NB4 (cell line): ENCODE measurements around the gene HLA-B.

Experiments used
- DNase-seq: peaks from one replicate; pipeline ENCODE4 v3.0.0; 2010; ENCODE audit warnings: low read depth
- H3K4me3 ChIP-seq: one replicate; pipeline ENCODE4 v1.5.1; 2011; ENCODE audit warnings: mild to moderate bottlenecking, low read depth, low read length, moderate library complexity
- MAX ChIP-seq: IDR thresholded peaks from 2 replicates; pipeline ENCODE4 v1.6.1; 2011; ENCODE audit warnings: low read depth, low read length
- MYC ChIP-seq: IDR thresholded peaks from 2 replicates; pipeline ENCODE4 v1.6.1; 2011; ENCODE audit warnings: low read depth, low read length
- POLR2A ChIP-seq: IDR thresholded peaks from 2 replicates; pipeline ENCODE4 v1.6.1; 2011; ENCODE audit warnings: mild to moderate bottlenecking; ENCODE audit not compliant: insufficient read length; ENCODE audit errors: extremely low read depth
- TF ChIP-seq, protein P1 (sequence below): IDR thresholded peaks from one replicate; pipeline ENCODE4 v1.5.1; 2012; ENCODE audit warnings: low read depth, low read length

The HLA-B gene

GRCh38 chr6:31362751-31363150 lies 5.8 kb upstream of the HLA-B start:
- no peak for DNase-seq

DNA sequence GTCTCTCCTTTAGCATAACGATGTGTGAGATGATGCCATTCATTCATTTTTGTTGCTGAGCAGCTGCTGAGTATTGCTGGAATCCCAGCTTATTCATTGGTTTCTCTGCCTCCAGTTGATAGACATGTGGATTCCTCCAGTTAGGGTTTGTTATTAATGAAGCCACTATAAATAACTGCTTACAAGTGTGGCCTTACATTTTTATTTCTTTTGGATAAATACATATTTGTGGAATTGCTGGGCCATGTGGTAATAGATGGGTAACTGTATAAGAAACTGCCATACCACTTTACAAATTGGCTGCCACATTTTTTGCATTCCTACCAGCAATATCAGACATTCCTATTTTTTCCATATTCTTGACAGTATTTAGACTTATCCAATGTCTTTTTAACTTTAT lies 2.6 kb upstream of the HLA-B start:
- H3K4me3 ChIP-seq: no peak overlapping the region
- TF ChIP-seq MYC: no peak
- no peak for TF ChIP-seq MAX
- TF ChIP-seq POLR2A: no peak
- TF ChIP-seq, protein P1, sequence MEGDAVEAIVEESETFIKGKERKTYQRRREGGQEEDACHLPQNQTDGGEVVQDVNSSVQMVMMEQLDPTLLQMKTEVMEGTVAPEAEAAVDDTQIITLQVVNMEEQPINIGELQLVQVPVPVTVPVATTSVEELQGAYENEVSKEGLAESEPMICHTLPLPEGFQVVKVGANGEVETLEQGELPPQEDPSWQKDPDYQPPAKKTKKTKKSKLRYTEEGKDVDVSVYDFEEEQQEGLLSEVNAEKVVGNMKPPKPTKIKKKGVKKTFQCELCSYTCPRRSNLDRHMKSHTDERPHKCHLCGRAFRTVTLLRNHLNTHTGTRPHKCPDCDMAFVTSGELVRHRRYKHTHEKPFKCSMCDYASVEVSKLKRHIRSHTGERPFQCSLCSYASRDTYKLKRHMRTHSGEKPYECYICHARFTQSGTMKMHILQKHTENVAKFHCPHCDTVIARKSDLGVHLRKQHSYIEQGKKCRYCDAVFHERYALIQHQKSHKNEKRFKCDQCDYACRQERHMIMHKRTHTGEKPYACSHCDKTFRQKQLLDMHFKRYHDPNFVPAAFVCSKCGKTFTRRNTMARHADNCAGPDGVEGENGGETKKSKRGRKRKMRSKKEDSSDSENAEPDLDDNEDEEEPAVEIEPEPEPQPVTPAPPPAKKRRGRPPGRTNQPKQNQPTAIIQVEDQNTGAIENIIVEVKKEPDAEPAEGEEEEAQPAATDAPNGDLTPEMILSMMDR: no peak
- no peak for DNase-seq

More at GRCh38 chr6:31362751-31363150, 5.8 kb upstream of the HLA-B start:
- TF ChIP-seq MYC (no peak), POLR2A (no peak), MAX (no peak)
- TF ChIP-seq, protein P1: no peak
- no peak overlapping the region for H3K4me3 ChIP-seq

DNA sequence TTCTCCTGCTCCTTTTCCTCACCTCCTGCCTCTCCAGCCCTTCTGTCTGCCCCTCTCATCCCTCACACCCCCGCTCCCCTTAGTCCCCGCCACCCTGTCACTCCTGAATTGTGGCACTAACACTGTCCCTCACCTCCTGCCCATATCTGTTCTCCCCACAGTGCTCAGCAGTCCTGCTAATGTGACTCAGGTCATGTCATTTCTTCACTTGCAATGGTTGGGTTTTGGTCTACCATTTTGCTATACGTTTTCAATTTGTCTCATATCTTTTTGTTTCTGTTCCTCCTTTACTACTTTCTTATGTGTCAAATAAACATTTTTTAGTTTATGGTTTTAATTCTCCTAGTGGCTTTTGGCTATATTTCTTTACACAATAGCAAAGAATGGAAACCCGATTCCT lies 1.3 kb upstream of the HLA-B start:
- TF ChIP-seq MYC: no peak
- TF ChIP-seq MAX: no peak
- no peak for TF ChIP-seq POLR2A
- TF ChIP-seq, protein P1: no peak
- no peak overlapping the region for H3K4me3 ChIP-seq
- DNase-seq: no peak

GRCh38 chr6:31357886-31358285 lies 907 bp upstream of the HLA-B start:
- no peak overlapping the region for H3K4me3 ChIP-seq
- TF ChIP-seq, protein P1: no peak
- TF ChIP-seq POLR2A (no peak), MYC (no peak), MAX (no peak)
- DNase-seq: no peak

DNA sequence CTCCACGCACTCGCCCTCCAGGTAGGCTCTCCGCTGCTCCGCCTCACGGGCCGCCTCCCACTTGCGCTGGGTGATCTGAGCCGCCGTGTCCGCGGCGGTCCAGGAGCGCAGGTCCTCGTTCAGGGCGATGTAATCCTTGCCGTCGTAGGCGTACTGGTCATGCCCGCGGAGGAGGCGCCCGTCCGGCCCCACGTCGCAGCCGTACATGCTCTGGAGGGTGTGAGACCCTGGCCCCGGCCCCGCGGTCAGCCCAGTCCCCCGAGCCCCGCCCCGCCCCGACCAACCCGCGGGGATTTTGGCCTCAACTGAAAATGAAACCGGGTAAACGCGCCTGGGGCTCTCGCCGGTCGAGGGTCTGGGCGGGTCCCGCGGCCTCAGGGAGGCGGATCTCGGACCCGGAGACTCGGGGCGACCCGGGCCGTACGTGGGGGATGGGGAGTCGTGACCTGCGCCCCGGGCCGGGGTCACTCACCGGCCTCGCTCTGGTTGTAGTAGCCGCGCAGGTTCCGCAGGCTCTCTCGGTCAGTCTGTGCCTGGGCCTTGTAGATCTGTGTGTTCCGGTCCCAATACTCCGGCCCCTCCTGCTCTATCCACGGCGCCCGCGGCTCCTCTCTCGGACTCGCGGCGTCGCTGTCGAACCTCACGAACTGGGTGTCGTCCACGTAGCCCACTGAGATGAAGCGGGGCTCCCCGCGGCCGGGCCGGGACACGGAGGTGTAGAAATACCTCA lies 598 bp downstream of the HLA-B start:
- TF ChIP-seq POLR2A: no peak
- TF ChIP-seq, protein P1: no peak
- peak; percentile 25 for DNase-seq
- H3K4me3 ChIP-seq: peak overlapping the region; percentile 47

DNA sequence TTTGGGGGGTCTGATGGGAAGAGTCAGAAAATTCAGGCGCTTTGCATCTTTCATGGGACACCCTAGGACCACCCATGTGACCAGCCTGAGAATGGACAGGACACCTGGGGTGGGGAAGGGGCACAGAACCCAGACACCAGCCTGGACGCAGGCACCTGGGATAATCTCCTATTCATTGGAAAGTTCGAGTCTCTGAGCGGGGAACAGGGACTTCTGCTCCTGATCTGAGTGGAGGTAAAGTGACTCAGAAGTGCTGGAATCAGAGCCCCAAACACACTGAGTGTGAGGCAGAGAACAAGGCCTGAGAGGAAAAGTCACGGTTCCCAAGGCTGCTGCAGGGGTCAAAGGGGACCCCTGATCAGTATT lies 1.4 kb downstream of the HLA-B start:
- no peak for DNase-seq
- H3K4me3 ChIP-seq: no peak overlapping the region
- TF ChIP-seq, protein P1: no peak
- TF ChIP-seq POLR2A: no peak
- no peak for TF ChIP-seq MYC
- TF ChIP-seq MAX: no peak
